HG03558 (cell line): ENCODE results near the gene DCANP1.

Experiments used
- ATAC-seq: cut with Tn5 transposase; IDR thresholded peaks from one replicate; pipeline ENCODE4 v1.9.1; 2021; ENCODE audit warnings: moderate number of reproducible peaks; ENCODE audit not compliant: unreplicated experiment; ENCODE audit errors: extremely low read depth

Gene DCANP1

DNA sequence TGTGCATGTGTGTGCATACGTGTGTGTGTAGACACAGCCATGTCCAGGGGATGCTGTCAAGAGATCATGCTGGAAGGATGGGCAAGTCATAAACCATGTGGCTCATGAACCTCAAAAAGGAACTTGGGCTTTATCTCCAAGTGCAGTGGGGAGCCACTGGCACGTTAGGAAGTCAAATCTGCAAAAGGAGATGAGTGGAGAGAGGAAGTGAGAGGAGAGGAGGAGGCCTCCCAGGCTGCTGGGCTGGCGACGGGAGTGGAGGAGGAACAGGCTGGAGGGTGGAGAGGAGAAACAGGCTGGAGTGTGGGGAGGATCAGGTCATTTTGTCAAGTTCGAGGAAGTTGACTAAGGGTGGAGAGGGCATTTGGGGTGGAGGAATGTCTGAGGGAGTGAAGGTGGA lies 34.2 kb upstream of the DCANP1 start:
- ATAC-seq: no peak

DNA sequence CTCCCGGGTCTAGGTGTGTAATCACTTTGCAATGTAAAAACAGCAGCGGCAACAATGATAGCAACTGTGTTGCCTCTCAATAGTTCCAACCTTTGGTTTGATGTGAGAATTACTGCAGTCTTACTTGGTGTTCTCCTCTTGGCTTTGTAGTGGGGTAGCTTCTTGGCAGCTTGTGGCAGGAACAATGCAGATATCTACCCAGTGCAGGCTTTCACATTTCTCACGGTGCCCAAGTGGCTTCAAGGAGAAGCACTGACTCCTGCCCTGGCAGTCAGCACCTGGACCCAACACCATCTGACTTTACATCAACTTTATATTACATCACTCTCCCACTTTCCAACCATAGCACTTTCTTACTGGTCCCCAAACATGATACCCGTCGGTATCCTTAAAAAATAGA lies 33.4 kb upstream of the DCANP1 start:
- no peak for ATAC-seq

DNA sequence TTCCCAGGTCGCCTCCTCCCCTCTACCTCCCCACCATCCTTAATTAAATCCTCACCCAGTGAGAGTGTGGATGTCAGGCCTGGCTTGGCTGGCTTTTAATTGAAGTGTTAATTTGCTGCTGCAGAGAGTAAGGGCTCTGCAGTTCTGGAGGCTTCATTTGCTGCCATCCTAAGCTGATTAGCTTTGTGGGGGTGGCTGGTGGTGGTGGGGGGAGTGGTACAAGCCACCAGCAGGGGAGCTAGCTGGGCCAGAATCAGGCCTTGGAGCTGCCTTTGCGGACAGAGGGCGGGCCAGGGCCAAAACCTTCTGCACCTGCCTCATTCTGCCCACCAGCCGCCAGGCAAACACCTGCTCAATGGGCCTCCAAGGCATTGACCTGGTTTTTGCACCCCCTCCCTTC lies 31.8 kb upstream of the DCANP1 start:
- no peak for ATAC-seq

- no peak for ATAC-seq
These were observed 30.5 kb upstream of the DCANP1 start for GRCh38 chr5:135477613-135478066.

GRCh38 chr5:135476615-135477581 lies 29.8 kb upstream of the DCANP1 start:
- no peak for ATAC-seq

GRCh38 chr5:135473956-135474670 lies 27.0 kb upstream of the DCANP1 start:
- no peak for ATAC-seq

DNA sequence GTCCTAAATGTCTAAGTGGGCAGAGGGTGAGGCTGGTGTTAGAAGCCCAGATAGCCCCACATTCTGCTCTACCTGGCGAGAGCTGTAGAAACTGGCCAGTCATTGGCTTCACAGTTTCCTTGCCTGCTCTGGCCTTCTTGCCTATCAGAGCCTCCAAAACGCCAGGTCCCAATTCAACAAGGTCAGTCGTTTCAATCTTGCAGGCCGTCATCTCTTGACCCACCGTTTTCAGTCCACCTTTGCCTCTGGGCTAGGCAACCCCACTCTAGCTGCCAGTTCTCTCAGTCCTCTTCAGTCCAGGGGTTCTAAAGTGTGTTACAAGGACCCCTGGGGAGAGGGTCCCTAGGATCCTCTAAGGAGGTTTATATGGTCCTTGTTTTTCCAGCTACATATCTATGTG lies 25.0 kb upstream of the DCANP1 start:
- ATAC-seq: no peak

- ATAC-seq: no peak
These were observed 24.6 kb upstream of the DCANP1 start for GRCh38 chr5:135471726-135472125.

DNA sequence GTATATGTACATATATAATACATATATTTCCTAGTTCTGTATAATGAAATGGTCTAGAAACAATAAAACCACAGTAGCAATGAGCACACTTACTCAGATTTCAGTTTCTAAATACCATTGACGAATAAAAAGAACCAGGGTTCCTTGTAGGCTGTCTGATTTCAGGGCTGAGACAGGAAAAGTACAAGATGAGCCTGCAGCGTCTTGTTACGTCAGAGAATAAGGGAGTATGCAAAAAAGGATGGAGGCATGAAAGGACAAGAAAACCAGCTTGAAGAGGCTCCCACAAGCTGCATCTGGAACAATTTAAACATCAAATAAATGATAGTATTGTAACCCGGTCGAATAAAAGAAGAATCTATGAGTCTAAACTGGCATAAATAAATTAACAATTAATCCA lies 22.8 kb upstream of the DCANP1 start:
- ATAC-seq: no peak

DNA sequence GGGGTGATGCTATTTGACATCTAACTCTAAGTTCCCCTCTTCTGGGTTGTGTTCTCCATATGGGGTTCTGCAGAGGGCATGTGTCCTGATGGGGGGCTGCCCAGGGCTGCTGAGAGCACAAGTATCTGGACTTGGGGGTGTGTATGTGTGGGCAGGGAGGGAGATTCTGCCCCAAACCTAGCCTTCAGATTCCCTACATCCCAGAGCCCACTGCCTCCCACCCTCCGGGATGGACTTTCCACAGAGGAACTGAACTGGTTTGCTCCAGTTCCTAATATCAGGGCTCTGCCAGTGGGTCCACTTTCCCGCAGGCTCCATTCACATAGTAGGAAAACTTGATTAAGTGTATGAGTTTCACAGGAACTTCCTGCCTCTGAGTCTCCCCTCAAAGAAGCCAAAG lies 21.4 kb upstream of the DCANP1 start:
- no peak for ATAC-seq

DNA sequence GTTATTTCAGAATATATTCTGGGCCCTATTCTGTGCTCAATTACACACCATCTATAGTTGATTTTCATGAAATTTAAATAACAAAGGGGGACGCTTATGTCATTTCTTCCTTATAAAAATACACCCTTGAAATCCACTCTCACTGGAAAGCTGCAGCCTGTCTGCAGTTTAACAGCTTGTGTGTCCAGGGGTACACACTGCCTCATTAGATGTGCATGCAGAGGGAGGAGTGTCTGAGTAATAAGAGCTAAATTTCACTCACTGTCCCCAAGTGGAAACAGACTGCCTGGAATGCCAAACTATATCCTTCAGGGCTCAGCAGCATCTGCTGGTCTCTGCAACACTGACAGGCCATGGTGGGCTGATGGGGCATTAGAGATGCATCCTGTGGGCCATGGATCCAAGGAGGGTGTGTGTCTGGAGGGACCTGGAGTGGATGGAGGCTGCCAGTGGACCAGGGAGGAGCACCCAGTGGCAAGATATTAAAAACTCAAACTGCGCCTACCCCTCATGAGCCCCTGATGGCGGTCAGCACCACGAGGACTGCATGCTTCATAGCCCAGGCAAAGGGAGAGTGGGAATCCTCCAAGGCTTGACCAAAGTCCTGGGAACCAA lies 20.8 kb upstream of the DCANP1 start:
- no peak for ATAC-seq

GRCh38 chr5:135467051-135467625 lies 20.0 kb upstream of the DCANP1 start:
- no peak for ATAC-seq

GRCh38 chr5:135466178-135467050 lies 19.3 kb upstream of the DCANP1 start:
- ATAC-seq: no peak

DNA sequence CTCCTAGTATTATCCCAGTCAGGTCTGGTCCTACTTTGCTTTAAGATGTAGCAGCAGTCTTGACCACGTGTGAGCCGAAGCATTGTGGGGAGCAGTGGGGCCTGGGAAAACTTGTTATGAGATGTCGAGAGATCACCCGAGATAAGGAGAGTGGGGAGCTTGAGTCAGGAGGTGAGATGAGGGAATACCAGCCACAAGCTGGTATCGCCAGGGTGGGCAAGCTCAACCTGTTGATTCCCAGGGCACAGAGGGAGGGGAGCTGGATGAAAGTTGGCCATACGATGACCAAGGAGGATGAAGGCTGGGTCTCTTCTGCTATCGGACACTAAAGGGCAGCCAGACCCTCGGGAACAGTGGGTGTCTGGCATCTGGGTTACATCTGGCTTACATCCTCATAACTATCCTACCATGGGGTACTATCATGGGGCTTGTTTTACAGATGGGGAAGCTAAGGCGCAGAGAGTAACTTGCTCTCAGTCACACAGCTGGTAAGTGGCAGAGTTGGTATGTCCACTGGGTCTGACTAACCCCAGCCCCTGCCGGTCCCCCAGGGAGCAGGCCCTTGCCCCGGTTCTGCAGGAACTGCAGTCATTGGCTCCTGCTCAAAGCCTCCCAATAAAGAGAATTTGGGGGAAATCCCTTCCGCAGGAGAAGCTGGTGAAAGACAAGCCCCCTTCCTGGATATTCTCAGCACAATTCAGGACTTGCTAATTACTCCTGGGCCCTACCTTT lies 18.4 kb upstream of the DCANP1 start:
- no peak for ATAC-seq

DNA sequence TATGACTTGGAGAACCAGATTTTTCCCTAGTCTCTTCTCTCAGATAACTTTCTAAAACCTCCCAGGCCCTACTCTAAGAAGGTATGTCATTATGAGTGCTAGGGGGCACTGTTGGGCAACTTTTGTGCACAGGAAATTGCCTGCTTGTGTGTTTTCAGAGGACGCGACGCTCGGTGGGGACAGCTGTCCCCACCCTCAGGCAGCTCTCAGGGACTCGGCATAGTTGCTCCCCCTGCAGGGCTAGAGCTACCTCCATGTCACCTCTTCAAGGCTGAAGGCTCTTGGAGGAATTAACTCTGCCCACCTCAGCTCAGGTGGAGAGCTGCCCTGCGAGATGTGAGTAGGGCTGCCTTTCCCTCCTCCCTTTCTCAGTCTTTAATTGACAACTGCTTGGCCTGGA lies 15.2 kb upstream of the DCANP1 start:
- no peak for ATAC-seq

- no peak for ATAC-seq
These were observed 14.5 kb upstream of the DCANP1 start for GRCh38 chr5:135461481-135462151.

DNA sequence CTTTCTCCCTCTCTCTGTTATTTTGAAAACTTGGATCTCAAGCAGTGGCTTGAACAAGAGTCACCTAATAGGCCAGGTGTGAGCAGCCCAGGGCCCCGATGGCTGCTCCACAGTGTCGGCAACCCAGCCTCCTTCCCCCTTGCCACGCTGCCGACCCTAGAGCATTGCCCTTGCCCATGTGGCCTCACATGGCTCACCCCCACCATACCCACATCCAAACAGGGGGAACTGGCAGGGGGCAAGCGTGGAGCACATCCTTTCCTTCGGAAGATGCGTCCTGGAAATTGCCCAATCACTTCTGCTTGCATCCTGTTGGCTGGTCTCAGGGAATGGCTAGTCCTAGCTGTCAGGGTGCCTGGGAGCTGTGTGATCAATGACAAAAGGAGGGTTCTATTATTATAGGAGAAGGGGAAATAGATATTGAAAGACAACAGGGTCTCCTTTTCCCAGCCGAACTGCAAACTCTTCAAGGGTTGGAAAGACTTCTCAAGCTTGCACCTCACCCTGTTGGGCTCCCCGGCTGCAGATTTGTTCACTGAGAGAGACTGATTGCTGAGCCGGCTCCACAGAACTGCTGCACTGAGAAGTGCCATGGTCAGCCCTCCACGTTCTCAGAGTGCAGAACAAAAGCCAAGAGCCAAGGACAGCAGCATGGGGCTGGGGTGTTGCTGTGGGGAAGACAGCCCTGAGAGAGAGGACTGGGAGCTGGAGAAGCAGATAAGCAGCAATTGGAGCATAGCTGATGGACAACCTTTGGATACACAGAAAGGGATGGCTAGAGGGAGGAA lies 13.3 kb upstream of the DCANP1 start:
- ATAC-seq: no peak

DNA sequence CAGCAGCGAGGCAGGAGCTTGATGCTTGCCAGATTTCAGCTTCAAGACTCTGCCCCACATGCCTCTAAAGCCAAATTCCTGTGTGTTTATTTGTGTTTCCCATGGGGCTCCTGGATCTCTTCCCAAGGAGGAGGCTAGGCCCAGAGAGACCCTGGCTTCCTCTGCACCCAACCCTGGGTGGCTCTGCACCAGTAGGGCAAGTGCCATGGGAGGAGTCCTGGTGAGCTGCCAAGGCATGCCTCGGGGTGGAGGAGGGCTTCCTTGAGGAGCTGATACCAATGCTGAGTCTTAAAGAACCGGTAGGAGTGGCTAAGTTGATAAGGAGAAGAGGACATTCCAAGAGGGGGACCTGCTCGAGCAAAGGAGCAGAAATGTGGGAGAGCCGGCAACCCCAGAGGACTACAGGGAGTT lies 11.8 kb upstream of the DCANP1 start:
- ATAC-seq: no peak
